HG02938 (cell line): ENCODE results near the gene SIPA1L3.

ENCODE experiments used
- ATAC-seq: cut with Tn5 transposase; IDR thresholded peaks from one replicate; pipeline ENCODE4 v1.9.1; 2021; ENCODE audit warnings: mild to moderate bottlenecking, moderate library complexity; ENCODE audit not compliant: unreplicated experiment

The SIPA1L3 gene

GRCh38 chr19:38180071-38180470 is 273.1 kb downstream of the SIPA1L3 start:
- no peak for ATAC-seq

DNA sequence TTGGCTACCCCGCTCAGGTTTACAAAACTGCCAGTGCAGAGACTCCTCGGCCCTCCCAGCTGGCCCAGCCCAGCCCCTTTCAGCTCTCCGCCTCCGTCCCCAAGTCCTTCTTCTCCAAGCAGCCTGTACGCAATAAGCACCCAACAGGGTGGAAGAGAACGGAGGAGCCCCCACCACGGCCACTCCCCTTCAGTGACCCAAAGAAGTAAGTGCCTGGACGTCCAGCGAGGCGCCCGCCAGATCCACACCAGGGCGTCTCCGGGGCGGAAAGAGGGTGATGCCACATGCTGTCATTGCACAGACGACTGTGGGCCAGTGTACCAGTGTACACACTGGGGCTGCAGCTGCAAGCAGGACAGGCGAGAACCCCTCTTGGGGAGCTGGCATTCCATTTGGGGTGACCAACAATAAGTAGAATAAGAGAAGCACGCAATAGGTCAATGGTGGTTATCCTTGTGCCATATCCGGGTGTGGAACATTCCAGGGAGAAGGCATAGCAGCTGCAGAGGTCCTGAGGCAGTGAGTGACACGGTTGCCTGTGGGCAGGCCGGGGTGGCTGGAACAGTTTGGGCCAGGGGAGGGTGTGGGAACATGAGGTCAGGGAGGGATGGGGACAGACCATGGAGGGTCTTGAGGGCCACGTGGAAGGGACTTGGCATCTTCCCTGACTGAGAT is 275.7 kb downstream of the SIPA1L3 start:
- ATAC-seq, result no peak

- ATAC-seq, result no peak
Observed at GRCh38 chr19:38183251-38183897, 276.4 kb downstream of the SIPA1L3 start.

DNA sequence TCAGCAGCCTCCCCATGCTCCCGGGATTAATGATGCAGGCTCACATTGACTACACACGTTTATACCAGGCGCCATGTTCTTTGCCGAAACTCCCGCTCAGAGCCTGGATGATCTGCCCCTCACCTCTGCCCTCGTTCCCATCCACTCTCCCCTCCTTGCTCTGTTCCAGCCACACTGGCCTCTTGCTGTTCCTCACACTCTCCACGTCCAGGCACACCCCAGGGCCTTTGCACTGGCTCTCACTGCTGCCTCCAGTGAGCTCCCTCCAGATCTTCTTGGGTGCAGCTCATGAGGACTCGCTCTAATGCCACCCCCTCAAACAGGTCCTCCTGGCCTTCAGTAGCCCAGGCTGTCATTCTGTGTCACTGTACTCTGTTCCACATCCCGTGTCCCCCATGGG is 277.8 kb downstream of the SIPA1L3 start:
- no peak for ATAC-seq

DNA sequence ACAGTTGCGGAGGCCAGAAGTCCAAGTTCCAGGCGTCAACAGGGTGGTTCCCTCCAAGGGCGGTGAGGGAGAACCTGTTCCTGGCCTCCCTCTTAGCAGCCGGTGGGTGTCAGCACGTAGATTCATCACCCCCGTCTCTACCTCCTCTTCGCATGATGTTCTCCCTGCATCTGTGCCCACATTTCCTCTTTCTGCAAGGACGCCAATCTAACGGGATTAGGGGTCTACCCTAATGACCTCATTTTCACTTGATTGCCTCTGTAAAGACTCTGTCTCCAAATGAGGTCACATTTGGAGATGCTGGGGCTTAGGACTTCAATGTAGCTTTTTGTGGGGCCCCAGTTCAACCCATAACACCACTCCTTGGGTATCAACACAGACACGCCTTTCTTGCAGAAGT is 278.6 kb downstream of the SIPA1L3 start:
- no peak for ATAC-seq

GRCh38 chr19:38190061-38190460 is 283.1 kb downstream of the SIPA1L3 start:
- ATAC-seq, result no peak

DNA sequence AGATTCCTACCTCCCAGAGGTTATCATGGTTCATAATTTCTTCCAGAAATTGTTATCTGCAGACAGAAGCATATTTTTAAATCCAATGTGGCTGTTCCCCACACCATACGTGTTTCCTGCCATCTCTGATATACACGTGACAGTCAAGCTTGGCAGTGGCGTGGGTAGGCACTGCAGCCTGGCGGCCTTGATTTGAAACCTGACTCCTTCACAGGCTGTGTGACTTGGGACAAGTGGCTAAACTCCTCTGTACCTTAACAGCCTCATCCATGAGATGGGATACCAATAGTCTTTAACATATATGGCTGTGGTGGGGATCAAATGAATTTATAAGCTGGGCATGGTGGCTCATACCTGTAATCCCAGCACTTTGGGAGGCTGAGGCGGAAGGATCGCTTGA is 283.8 kb downstream of the SIPA1L3 start:
- ATAC-seq, result no peak

DNA sequence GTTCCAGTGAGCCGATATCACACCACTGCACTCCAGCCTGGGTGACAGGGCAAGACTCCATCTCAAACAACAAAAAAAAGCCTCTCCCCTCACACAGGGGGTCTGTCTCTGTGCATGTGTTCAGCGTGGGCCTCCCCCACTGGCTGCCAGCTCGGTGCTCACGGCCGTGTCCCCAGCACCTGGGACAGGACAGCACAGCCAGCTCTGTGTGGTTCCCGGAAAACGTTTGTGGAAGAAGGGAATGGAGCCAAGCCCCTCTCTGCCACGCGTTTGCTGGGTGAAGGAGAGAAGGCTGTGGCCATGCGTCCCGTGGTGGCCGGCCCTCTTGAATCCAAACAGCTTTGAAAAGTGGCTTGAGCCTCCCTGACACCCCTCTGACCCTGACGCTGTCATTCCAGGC is 284.7 kb downstream of the SIPA1L3 start:
- no peak for ATAC-seq

DNA sequence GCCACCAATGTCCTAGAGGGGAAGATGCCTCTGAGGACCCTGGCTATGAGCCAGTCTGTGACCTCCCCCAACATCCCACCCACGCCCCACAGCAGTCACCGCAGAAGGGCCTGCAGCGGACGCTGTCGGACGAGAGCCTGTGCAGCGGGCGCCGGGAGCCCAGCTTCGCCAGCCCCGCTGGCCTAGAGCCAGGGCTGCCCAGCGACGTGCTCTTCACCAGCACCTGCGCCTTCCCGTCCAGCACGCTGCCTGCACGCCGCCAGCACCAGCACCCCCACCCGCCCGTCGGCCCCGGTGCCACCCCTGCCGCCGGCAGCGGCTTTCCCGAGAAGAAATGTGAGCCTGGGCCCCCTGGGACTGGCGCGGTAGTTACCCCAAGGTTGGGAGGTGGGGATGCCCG is 286.4 kb downstream of the SIPA1L3 start:
- ATAC-seq, result no peak

GRCh38 chr19:38194061-38194701 is 287.2 kb downstream of the SIPA1L3 start:
- no peak for ATAC-seq

DNA sequence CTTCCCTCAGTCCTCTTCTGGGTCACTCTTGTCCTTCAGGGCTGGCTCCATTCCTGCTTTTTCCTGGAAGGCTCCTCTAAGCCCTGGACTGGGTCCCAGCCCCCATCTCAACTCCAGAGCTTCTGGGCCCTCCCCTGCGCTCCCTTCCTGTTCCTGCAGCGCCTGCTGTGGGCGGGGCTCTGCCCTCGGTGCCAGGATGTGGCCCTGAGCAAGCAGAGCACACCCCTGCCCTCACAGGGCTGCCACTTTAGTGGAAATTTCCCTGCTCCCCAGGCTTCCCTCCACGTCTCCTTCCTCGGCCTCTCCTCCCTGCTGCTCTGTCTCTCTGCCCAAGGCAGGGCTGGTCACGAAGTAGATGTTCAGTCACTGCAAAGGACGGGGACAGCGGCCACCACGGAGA is 288.2 kb downstream of the SIPA1L3 start:
- ATAC-seq, result no peak

GRCh38 chr19:38196245-38196837 is 289.3 kb downstream of the SIPA1L3 start:
- ATAC-seq, result no peak

DNA sequence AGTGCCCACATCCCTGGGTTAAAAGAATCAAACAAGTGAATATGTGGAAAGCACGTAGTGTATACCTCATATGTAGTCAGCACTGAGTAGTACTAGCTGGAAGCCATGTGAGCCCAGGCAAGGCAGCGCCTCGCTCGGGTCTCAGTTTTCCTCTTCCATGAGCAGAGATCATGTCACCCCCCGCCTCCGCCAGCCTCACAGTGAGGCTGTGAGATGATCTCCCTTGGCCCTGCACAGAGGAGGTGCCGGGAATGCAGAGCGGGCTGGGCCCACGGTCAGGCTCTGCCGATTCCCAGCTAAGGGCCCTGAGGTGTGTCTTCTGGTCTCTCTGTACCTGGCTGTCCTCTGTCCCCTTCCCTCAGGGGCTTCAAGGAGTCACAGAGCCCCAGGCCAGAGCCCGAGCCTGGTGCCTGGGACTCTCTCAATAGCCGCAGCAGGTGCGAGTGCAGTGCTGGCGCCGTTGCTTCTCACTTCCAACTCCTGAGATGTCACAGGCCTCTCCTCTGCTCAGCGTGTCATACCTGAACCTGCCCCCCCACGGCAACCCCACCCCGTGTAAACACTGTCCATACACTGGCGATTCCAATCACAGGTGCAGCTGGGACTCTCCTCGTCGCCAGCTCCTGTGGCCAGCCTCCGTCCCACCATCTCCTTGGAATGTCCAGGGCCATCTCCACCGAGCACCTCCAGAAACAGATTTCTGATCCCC is 290.1 kb downstream of the SIPA1L3 start:
- no peak for ATAC-seq

- no peak for ATAC-seq
Observed at GRCh38 chr19:38197937-38198704, 291.1 kb downstream of the SIPA1L3 start.

DNA sequence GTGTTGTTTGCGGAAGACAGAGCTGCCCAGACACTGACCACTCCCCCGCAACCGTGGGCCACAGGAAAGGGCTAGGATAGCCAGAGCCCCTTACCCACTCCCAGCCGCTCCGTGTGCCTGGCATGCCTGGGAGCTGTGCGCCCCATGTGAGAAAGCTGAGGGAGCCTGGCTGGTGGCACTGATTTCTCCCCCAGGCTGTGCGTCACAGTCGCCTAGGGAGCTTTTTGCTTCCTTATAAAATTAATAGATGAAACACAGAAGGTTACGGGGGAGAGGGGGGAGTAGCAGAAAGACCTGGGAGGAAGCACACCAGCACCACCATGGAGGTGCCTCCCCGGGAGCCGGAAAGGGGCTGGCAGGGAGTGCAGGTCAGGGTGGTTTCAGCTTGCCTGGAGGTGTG is 292.3 kb downstream of the SIPA1L3 start:
- no peak for ATAC-seq

GRCh38 chr19:38201731-38202130 is 294.7 kb downstream of the SIPA1L3 start:
- ATAC-seq, result no peak

DNA sequence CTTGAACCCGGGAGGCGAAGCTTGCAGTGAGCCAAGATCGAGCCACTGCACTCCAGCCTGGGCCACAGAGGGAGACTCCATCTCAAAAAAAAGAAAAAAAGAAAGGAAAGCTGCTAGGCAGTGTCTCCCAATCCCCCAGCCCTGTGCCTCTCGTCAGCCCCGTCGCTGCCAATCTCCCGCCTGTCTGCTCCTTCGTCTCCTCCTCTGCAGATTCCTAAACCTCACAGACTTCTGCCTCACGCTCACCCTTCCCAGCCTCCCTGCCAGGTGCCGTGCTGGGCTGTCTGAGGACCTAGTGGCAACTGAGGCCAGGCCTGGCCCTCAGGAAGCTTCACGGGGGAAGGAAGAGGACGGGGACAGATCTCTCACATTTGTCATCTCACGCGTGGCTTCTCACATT is 295.5 kb downstream of the SIPA1L3 start:
- no peak for ATAC-seq

DNA sequence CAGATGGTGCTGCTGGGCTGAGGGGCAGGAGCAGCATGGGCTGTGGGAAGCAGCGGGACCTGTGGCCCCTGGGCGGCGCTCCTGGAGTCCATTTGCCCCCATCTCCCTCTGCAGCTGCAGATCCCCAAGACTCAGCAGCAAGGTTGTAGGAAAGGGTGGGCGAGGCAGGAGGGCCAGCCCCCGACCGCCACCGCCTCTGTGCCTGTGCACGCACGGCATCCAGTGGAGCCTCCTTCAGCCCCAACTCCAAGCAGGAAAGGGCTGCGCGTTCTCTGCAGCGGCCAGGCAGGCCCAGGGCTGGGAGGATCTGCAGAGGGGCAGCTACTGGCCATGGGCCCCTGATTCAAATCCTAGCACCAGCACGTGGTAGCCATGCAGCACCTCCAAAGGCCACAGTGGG is 296.2 kb downstream of the SIPA1L3 start:
- no peak for ATAC-seq

DNA sequence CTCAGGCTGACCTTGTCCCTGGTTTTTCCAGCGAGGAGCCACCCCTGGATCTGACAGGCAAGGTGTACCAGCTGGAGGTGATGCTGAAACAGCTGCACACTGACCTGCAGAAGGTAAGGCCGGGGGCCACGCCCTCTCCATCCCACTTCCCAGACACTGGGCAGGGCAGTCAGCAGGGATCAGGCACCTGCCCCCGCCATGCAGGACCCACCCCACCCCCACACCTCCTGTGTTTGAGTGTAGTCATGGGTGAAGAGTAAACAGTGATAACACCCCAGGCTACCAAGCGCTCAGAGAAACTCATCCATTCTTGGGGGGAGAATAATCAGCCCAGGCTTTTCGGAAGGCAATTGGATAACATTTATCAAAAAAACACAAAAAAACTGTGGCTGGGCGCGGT is 297.1 kb downstream of the SIPA1L3 start:
- ATAC-seq, result no peak

DNA sequence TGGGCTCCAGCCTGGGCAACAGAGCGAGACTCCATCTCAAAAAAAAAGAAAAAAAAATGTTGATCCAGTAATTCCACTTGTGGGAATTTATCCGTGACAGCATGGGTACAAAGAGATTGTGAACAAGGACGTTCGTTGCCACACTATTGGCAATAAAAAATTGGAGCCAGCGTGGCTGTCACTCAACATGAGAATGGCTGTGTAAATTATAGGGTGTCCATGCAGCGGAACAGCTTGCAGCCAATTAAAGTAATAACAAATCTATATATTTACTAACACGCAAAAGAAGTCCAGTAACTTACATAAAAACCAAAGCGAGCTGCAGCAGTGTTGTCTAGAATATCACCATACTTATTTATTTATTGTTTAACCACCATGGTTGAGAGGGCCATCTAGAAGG is 297.7 kb downstream of the SIPA1L3 start:
- ATAC-seq, result no peak
